ENCODE measurements around the gene BDKRB2.

DNA sequence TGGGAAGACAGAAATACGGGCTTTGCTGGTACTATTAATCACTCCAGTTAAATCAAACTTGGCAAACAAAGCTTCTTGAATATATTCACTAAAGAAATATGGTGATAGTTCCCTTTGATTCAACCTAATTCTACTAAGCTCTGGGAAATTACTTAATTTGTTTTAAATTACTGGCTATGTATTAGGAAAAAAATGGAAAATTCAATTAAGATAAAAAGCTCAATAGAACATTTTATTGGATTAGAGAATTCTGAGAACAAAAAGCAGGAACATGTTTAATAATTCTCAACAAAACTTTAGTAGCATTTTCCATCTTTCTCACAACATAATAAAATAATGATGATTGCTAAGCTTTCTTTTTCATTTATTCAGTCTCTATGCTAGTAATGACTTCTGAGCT lies 81.6 kb downstream of the BDKRB2 start:
- TF ChIP-seq EZH2 (IDR thresholded peaks at IDR 0.05; ENCODE audit: insufficient read depth, low read length) = no peak
- TF ChIP-seq, protein P1, sequence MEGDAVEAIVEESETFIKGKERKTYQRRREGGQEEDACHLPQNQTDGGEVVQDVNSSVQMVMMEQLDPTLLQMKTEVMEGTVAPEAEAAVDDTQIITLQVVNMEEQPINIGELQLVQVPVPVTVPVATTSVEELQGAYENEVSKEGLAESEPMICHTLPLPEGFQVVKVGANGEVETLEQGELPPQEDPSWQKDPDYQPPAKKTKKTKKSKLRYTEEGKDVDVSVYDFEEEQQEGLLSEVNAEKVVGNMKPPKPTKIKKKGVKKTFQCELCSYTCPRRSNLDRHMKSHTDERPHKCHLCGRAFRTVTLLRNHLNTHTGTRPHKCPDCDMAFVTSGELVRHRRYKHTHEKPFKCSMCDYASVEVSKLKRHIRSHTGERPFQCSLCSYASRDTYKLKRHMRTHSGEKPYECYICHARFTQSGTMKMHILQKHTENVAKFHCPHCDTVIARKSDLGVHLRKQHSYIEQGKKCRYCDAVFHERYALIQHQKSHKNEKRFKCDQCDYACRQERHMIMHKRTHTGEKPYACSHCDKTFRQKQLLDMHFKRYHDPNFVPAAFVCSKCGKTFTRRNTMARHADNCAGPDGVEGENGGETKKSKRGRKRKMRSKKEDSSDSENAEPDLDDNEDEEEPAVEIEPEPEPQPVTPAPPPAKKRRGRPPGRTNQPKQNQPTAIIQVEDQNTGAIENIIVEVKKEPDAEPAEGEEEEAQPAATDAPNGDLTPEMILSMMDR (IDR thresholded peaks at IDR 0.05; ENCODE audit: insufficient read depth, low read depth, low read length) = no peak

All from astrocyte (in vitro differentiated cells and primary cell).